GM19324 (cell line): ENCODE results near the gene ABHD13.
"Not testable (repeated sequence)": the region's sequence is repeated elsewhere in the genome, so short reads cannot be mapped to it uniquely, and the experiment has no call there.

Experiments used
- ATAC-seq: cut with Tn5 transposase; IDR thresholded peaks from one replicate; pipeline ENCODE4 v1.9.1; 2021; ENCODE audit warnings: mild to moderate bottlenecking, moderate library complexity; ENCODE audit not compliant: unreplicated experiment, low FRiP score

ABHD13 gene

DNA sequence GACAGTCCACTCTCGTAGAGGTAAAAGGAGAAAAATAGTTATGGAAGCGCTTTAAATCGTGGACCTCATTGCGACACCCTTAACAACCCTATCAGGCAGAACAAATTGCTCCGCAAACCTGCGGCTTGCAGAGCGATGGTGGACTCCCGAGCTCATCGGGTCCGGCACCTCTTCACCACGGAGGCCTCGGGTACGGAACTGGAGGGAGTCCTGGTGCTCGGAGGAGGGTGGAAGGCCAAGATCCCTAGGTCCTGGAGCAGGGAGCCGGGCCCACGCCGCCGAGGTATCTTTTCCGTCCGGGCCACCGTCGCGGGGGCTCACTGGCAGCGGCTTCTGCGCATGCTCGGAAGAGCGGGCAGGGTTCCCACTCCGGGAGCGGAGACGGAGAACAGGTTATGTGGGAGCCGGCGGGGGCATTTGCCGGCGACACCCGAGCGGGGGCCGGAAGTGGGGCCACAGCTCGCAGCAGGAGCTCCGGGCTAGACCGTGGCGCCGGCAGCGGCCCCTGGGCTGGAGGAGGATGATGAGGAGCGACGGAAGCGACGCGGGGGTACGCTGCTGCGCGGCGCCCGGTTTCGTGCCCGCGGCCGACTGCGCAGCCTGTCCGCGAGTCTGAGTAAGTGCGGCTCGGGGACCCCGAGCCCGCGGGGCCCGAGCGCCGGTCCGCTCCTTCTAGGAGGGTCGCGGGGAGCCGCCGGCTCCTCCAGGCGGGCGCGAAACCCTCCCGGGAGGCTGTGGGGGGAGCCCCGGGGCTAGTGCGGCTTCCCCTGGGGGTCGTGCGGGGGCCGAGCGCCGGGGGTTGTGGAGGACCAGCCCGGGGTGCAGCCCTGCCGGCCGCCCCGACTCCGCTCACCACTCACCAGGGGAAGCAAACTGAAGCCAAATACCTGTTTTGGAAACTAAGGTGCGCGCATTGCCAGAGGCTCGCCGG, at the start of gene ABHD13:
TSS of gene ABHD13 (plus strand) at position 349 of the 931 bp plus-strand sequence. CDS start 10,827 bp downstream, outside the sequence.
- ATAC-seq, result peak; percentile 86

DNA sequence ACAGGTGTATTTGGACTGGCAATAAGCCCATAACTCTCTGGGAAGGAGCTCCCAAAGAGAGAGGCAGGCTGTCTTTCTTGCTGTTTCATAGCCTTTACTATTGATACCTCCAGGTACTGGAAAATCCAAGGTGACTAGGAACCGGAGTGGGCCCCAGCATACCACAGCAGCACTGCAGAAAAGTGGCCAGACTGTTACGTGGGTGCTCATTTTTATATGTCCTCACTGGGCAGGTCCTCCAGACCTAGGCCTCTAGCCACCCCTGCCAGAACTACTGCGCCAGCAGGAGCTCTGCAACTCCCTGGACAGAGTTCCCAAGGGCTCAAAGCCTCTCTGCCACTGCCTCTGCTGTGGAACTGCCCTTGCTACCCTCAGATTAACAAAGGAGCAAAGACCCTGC, 49.3 kb upstream of the ABHD13 start:
- ATAC-seq, result no peak

DNA sequence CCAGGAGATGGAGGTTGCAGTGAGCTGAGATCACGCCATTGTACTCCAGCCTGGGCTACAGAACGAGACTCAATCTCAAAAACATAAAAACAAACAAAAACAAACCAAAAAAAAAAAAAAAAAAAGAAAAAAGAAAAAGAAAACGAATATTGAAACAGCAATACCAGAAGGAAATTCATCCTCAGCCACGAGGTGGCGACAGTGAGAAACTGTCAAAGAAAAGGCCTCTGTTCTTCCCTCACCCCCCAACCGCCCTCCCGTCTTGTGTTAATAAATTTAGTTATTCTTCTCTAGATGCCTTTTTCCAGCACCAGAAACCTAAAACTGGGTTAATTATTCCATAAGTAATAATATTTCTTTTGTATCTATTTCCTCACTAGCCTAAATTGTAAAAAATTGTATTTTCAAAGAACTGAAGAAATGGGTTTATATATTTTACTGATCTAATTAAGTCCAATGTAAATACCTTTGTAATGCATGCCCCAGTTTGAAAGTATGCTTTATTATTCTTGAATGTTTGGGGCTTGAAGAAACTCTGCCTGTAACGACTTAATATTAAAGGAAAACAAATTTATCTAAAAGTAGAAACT, 41.4 kb upstream of the ABHD13 start:
- no peak for ATAC-seq

DNA sequence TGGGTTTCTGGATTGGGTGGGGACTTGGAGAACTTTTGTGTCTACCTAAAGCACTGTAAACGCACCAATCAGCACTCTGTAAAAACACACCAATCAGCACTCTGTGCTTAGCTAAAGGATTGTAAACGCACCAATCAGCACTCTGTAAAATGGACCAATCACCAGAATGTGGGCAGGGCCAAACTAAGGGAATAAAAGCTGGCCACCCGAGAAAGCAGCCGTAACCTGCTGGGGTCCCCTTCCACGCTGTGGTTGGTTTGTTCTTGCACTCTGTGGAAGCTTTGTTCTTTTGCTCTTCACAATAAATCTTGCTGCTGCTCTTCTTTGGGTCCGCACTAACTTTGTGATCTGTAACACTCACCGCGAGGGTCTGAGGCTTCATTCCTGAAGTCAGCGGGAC, 40.1 kb upstream of the ABHD13 start:
- ATAC-seq, result no peak

DNA sequence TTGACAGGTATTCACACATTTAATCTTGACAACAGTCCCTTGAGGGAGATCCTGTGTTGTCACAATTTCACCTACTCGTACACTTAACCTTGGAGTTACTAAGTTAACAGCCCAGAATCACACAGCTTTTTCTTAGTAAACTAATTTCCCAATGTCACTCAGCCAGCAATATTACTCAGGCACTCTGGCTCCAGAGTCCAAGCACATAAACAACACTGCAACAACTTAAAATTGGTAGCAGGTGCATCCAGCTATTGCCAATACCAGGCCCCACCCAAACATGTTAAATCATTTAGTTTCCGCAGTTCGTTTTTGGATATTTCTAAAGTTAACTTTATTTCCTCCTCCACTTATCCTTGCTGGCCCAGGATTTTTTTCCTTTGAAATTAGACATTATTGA, 35.5 kb upstream of the ABHD13 start:
- ATAC-seq, result no peak

DNA sequence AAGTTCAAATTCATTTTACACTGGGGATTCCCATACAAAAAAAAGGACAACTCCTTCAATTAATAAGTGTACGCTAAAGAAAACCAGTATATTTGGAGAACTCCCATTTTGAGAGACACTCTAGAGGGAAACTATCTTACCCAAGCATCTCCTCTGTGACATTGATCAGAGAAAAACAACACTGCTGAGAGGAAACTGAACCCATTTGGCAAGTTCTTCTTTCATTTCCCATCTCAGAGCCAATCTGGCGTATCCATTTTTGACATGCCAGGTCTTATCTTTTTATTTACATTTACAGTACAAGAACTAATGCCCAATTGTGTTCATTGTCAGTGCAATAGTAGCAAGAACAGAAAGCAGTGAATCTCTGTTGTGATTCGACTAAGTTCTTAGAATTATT, 33.0 kb upstream of the ABHD13 start:
- no peak for ATAC-seq

DNA sequence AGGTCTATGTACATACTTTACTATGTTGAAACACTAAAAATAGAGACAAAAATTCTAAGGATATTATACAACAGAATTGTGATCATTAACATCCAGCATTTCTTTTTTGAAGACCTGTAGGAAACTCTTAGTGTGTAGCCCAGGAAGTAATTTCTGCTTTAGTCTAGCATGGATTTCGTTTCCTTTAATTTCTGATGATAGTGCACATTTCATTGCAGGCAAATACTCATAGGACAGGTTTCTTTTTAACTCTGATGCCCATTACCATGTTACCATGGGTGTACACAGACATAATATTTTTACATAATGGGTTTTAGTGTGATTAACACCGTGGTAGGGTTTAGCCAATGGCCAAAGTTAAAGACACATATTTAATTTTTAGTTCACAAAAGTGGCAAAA, 29.9 kb upstream of the ABHD13 start:
- no peak for ATAC-seq

DNA sequence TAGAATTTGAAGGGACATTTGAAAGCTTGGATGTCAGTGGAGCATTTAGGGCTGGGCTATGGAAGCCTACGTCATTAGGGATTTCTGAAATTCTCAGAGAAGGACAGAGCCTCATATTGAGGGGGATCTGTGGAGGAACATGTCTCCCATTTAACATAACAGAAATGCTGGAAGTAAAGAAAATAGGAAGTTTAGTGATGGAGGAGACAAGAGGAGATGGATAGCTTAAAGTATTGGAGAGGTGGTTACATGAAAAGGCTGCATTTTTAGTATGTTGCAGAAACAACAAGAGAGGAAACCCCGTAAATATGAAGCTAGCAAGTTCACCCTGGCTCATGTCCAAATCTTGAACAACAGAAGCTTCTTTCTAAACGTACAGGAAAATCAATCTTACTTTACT, 27.3 kb upstream of the ABHD13 start:
- no peak for ATAC-seq

DNA sequence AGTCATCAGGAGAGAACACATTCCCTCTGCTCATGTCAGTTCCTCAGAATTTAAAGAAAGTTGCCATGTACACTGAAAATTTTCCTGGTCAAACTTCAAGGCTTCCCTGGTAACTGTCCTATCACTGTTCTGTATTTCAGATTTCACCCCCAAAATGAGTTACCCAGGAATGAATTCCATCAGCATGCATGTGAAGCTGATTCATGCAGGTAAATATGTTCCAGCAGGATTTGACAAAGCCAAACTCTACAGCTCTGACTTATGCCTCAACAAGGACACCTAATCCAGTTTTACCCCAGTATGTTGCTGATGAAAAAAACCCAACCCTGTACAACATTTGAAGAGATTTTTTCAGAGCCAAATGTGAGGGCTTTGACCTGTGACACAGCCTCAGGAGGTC, 24.4 kb upstream of the ABHD13 start:
- no peak for ATAC-seq

DNA sequence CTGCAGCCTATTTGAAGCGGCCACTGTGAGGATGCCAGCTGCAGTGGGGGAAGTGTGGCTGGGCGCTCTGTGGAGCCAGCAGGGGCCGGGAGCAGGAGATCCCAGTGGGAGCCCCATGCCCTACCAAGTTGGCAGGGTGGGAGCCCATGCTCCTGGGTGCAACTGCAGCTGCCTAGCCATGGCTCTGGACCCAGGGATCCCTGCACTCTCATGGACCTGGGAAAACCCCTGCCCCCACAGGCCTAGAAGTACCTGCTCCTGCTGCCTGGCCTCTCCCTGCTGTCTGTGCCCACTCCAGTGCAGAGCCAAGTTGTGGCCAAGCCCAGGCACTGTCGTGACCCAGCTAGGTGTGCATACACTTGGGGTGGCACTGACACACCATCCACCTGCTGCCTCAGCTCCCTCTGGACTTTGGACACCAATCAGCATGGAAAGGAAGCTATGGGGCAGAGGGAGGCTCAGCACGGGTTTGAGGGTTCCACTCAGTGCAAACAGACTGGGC, 23.7 kb upstream of the ABHD13 start:
- no peak for ATAC-seq

DNA sequence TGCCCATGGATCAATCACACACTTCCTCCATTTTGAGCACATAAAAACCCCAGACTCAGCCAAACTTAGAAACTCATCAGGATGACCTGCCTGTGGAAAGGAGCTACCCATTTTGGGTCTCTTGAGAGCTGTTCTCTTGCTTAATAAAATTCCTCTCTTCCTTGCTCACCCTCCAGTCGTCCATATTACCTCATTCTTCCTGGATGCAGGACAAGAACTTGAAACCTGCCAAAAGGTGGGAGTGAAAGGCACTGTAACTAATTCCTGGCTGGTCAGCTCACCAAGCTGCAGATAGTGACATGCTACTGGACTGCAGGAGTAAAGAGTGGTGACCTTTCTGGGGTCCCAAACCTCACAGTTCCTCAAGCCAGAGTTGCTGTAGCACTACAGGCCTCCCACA, 23.0 kb upstream of the ABHD13 start:
- ATAC-seq, result no peak

DNA sequence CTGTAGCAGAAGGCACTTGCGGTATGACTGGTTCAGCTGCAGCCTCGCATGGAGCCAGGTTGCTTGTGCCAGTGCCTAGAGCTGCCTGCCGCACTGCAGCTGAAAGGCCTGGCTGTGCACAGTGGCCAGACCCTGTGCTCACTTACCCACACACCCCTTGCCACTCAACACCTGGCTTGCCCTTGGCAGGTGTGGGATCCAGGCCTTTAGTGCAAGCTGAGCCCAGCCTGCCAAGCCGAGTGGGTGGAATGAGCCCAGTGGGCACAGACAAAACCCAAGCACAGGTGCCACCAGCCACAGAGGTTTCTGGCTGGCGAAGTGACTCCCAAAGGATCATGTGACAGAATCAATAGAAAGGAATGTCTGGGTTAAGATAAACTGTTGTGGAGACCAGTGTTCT, 22.3 kb upstream of the ABHD13 start:
- ATAC-seq, result no peak

DNA sequence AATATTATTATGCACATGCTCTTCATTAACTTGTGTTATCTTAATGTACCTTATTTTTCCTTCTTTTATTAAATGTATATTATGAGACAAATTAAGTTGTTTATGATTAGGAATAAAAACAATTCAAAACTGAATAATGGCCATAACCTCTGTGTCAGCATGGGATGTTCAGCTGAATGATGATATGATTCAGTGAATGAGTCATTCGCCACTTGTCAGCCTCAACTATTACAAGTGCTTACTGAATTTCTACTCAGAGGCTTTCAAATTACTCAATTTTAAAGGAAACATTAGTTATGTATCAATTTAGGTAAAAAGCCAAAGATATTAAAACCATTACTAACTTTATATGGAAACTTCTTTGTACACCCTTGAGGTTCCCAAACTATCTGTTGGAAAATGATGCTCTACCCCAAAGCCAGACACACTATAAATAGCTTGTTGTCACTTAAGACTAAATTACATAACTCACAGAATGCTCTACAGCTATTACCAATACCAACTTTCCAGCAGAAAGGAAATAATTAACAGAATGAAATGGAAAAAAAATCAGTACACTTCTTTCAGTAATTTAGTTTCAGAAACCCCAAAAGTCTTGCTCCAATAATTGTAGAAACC, 17.3 kb upstream of the ABHD13 start:
- no peak for ATAC-seq

DNA sequence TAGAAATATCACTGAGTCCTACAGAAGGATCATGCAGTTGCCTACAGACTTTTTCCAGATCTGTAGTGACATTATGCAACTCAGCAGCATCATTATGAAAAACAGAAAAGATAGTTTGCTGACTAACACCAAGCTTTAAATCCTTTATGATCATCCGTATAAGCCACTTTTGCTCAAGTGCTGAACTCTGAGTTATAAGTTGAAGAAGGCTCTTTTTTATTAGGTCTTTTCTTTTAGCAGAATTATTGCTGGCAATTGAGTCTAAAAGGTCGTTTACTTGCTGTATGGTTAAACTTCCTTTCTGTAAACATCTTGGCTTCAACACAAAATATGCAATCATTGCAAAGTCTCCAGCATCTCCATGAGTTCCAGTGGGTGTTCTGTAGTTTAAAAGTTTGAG, 7.6 kb upstream of the ABHD13 start:
- ATAC-seq, result no peak

DNA sequence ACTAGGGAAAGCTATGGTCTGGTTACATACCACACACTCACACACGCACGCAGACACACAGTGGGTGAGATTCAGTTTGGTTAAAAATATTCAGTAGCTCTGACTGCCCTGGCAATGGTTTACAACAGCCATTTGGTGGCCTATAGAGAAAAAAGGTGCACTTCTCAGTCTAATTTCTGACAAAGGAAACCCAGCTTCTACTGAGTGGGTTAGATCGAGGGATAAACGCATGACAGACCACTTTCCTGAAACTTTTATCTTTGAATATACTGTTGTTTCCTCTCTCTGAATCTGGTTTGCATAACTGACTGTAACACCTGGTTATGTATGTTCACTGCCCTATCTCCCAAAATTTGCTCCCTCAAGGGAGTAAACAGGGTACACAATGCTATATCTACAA, 5.3 kb upstream of the ABHD13 start:
- ATAC-seq, result peak; percentile 44

DNA sequence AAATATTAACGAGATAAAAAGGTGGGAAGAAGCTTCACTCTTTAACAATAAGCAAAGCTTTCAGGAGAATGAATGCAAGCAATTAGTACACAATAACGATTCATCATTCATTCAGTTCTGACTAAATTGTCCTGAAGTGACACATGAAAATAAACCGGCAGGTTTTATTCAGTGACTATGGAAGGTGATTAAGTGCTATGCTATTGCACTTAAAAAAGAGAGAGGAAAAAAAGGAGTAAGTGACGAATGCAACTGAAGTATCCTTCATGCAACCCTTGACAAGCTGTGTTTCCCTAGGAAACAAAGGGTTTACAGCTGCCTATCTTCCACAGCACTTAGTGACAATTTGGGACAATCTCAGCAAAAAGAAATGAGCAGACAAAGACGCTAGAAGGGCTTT, 4.2 kb upstream of the ABHD13 start:
- ATAC-seq, result no peak

DNA sequence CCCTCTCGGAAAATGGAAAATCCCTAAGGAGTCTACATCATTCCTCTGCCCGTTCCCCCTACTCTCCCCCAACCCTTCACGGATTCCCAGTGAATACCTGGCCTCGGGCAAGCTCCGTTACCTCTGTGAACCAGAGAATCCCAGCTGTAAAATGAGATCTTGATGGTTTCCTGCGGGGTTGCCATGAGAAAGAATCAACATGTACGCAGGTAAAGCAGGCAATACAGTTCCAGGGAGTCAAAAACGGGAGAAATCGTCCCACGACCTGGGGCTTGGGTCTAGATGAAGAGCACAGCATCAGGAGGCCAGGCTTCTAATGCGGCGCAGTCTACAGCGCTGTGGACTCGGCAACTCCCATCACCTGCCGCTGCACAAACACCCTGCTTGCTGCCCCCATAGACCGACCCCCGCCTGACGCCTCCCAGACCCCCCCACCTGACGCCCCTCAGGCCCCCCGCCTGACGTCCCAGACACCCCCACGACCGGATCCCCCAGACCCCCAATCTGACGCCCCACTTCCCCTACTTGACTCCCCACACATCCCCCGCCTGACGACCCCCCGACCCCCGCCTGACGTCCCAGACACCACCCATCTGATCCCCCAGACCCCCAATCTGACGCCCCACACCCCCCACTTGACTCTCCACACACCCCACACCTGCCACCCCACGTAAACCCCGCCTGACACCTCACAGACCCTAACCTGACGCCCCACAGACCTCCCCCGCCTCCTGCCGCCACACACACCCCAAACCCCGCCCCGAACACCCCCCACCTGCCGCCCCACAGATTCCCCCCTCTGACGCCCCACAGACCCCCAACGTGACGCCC, 3.5 kb upstream of the ABHD13 start:
- ATAC-seq, result no peak

DNA sequence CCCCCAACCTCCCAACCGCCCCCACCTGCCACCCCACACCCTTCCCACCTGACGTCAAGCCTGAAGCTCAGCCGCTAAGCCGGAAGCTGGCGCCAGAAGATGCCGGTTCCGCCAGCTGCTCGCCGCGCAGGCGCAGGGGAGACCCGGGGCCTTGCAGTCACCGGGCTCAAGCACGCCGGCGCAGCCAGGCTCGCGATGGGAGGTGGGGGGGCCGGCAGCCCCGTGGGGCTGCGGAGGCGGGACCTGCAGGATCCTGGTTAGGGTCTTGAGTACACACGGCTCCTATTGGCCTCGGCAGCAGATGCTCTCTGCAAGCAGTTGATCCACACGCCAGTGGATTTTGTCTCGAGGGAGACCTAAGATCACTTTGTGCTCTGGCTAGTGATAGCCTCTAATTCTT, 2.8 kb upstream of the ABHD13 start, which contains the start of gene LIG4:
TSS of gene LIG4 (minus strand) at position 101 of the 400 bp plus-strand sequence. CDS start 4,268 bp downstream, outside the sequence.
- ATAC-seq, result peak; percentile 75

DNA sequence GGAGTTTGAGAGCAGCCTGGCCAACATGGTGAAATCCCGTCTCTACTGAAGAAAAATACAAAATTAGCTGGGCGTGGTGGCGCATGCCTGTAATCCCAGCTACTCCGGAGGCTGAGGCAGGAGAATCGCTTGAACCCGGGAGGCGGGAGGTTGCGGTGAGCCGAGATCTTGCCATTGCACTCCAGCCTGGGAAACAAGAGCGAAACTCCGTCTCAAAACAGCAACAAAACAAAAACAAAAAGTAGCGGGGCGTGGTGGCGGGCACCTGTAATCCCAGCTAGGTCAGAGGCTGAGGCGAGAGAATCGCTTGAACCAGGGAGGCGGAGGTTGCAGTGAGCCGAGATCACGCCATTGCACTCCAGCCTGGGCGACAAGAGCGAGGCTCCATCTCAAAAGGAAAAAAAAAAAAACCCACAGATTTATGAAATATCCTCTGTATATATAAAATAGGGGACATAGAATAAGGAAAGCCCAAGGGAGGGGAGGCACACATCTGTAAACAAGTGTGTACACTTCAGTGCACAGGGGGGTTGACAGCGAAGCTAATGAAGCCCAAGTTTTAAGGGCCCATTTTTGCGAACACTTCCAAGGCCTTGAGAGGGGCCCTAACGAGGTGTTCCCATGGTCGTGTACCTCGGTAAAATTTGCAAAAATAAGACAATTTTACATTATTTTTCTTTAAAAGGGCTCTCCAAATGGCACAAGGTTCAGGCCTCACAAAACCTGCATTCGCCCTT, 717 bp upstream of the ABHD13 start:
- not testable (repeated sequence) for ATAC-seq

DNA sequence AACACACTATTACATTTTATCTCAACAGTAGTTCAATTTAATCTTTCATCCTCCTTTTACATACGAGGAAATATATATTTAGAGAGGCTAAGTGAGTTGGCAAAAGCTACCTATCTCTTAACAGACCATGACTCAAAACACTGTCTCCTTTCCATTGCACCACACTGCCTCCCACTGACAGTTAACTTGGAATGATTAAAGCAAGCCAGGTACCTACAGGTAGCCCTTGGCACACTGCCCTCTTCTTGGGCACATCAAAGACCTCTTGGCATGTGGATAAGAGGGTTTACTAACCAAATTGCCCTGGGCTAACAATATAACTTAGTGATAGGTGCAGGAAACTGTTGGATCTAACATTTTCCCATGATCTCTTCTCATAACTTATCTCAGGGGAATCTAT, 1.8 kb downstream of the ABHD13 start:
- no peak for ATAC-seq
